Hematopoietic multipotent progenitor cell treated with erythropoietin and hydrocortisone succinate and interleukin-3 and kit ligand, for 6 days (in vitro differentiated cells): ENCODE measurements around the gene KCNJ4.
"Not testable (repeated sequence)": the region's sequence is repeated elsewhere in the genome, so short reads cannot be mapped to it uniquely, and the experiment has no call there.

Source experiments
- DNase-seq: peaks from one replicate; pipeline ENCODE4 v3.0.0-alpha.2; 2015

The KCNJ4 gene

DNA sequence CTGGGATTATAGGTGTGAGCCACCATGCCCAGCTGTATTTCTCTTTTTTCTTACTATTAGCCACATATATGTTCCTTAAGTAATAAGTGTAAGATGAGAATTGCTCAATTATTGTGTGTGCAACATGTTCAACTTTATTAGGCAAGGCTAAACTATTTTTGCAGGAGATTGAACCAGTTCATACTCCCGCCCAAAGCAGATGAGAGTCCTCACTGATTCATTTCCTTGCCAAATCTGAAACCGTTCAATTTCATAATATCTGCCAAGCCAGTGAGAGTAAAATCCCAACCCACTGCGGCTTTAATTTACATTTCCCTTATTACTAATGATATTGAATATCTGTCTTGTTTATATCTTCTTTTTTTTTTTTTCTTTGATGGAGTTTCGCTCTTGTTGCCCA, 48.4 kb downstream of the KCNJ4 start:
- no peak for DNase-seq

DNA sequence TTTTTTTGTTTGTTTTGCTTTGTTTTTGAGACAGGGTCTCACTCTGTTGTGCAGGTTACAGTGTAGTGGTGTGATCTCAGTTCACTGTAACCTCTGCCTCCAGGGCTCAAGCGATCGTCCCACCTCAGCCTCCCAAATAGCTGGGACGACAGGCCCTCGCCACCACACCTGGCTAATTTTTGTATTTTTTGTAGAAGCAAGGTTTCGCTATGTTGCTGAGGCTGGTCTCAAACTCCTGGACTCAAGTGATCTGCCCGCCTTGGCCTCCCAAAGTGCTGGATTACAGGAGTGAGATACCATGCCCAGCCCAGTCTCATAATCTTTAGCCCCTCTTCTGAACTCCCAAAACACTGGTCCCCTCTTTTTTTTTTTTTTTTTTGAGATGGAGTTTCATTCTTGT, 50.6 kb downstream of the KCNJ4 start:
- no peak for DNase-seq

DNA sequence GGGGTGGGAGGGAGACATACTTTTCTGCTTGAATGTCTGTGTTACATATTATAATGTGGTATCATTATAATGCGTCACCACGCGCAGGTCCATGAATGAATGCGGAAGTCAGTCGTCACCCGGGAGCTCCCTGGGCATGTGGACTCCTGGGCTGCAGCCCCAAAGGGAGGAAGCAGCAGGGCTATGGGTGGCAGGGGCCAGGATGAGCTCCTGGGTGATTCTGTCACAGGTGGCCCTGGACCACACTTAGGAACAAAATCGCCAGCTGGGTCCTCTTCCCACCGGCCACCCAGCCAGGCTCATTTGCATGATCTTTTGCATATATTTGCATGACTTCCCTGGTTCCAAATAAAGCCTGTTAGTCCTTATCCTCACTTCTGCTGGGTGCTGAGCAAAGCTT, 51.2 kb downstream of the KCNJ4 start:
- no peak for DNase-seq

DNA sequence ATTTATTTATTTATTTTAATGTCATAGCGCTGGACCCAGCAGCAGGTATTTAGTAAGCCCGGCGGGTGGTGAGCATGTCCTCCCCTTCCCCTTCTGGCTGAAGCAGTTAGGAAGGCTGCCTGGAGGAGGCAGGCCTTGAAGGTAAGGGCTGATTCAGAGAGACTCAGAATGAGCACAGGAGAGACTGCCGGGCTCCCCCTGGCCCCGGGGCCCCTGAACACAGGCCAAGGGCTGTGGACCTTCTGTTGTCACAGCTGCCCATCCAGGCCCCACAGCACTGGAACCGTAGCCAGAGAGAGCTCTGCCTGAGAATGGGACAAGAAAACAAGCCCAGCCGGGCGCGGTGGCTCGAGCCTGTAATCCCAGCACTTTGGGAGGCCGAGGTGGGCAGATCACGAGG, 52.8 kb downstream of the KCNJ4 start:
- no peak for DNase-seq

DNA sequence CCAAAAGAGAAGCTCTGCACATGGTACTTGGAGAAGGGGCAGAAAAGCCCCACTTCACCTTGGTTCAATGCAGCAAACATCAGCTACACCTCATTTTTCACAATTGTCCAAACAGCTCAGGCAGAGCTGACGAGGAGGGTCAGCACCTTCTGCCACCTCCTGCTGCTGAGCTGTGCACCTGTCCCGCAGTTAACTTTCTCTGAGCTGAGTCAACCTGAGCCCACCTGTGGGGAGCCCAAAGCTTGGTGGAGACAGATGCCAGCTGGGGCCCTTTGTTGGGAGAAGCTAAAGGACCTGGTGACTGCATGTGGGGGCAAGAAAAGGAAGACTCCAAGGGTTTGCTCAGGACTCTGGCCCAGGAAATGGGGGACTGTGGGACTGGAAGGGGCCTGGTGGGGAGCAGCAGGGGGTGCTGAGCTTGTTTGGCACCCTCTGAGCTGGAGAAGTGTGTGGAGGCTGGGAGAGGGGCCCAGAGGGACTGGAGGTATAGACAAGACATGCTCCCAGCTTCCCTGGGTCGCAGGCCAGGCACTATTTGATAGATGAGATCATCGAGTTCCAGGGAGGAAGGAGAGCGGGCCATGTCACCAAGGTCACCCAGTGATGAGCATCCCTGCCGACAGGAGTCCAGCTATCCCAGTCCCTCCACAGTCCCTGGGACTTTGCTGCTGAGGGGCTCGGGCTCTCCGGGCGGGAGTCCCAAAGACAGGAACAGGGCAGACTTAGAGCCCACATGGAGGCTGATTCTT, 53.5 kb downstream of the KCNJ4 start:
- DNase-seq, result no peak

DNA sequence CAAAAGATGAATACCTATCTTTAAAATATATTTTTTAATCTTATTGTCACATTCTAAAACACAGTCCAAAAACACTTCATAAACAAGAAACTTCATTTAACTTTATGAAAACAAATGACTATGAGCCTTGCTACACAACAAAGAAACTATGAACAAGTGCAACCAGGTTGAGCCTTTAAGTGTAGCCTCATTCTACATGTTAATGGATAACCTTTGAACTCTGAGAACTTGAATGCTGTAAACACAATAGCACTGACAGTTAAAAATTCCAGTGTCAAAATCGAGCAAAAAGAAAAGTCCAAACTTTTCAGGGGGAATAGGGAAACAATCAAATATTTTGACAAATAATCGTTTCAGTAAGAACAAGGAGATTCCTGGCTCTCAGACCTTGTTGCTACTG, 54.7 kb downstream of the KCNJ4 start:
- DNase-seq, result not testable (repeated sequence)

DNA sequence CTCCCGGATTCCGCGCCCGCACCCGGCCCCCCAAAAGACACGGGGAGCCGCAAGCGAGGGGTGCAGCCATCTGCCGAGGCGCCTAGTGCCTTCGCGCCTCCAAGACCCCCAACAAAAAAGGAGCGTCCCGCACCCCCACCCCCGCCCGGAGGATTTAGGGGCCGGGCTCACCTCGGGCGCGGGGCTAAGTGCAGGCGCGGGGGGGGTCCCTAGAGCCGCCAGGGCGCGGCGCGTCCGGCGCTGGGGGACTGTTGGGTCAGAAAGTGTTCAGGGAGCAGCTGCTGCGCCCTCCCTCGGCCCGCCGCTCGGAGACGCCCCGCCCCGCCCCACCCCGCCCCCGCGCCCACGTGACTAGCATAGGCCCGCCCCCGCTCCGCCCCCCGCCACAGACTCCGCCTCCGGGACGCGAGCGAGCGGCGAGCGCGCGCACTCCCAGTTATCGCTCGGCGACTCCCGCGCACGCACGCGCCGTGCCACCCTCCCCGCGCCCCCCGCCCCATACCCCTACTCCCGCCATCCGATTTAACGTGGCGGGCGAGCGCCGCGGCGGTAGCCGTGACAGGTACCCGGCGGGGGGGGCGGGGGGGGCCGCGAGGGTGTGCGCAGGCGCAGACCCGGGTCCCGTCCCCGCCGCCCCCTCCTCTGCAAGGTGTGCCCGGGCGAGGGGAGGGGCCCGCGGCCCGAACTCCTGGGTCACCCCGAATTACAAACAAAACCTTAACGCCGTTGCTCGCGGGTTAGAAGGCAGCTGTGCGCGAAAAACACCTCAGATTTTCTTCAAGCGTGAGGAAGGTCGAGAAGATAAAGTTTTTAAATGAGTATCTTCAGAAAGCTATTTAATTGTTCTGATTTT, 56.2 kb downstream of the KCNJ4 start:
- DNase-seq, result peak; percentile 82

DNA sequence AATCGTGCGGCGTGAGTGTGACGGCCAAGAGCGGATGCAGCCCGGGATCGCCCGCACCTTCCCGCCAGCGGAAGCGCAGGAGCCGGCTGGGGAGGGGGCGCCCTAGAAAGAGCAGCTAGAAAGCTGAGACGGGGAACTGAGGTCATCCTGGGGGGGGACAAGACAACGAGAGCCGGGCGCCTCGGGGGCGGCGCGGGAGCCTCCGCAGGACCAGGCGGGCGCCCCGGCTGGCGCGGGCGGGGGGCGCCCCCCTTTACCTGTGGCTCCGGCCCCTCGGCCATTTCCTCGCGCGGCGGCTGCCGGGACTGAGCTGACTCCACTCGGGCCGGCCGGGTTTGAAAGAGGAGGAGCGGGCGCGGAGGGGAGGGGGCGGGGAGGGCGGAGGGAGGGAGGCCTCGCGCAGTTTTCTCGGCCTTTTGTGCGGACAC, 56.8 kb downstream of the KCNJ4 start:
- peak; percentile 62 for DNase-seq

DNA sequence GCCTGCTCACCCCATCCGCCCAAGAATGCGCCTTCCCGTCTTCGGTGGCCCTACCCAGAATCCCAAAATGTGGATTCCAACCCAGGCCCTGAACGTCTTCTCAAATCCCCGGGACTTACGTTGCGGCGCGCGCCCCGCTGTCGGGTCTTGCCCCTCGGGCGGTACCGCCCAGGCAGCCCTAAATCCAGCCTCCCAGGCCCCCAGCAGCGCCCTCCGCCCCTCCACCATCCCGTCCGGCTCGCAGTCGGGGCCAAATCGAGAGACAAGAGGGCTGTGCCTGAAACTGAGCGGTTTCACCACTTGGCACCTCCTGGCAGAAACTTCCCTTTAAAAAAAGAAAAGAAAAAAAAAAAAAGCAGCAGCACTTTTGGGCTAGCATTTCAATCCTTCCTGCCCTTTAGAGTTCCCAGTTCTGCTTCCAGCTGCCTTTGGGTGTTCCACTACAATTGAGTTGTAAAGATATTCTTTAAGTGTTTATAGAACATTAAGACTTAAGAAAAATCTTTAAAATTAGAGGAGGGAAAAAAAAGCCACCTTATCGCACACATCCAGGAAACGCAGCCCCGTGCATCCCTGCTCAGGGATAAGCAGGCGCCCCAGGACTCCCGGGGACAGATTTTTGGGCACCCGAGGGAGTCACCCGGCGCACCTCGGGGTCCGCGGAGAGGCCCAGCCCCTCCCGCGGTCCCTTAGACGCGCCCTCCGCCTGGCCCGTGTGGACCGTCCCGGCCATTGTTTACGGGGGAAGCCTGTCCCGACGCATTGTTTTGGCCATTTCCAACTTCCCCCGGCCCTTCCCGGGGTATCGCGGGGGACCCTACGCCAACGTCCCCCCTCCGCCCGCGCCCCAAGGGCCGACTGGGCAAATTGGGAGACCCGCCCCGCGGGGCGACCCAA, 57.6 kb downstream of the KCNJ4 start:
- peak; percentile 70 for DNase-seq

DNA sequence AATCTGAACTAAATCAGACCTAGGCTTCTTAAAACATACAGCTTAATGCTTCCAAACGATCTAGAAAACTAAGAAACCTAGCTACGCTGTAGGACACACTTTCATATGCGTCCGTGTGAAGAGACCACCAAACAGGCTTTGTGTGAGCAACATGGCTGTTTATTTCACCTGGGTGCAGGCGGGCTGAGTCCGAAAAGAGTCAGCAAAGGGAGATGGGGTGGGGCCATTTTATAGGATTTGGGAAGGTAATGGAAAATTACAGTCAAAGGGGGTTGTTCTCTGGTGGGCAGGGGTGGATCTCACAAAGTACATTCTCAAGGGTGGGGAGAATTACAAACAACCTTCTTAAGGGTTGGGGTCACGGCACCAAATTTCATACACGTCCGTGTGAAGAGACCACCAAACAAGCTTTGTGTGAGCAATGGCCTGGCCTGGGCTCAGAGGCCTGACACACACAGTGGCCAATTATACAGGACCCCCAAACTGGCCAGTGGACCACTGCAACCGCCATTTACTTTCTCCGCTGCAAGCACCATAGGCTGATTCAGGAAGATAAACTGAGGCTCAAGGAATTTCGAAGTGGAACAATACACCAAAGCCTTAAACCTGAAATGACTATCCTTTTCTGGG, 58.4 kb downstream of the KCNJ4 start:
- not testable (repeated sequence) for DNase-seq

DNA sequence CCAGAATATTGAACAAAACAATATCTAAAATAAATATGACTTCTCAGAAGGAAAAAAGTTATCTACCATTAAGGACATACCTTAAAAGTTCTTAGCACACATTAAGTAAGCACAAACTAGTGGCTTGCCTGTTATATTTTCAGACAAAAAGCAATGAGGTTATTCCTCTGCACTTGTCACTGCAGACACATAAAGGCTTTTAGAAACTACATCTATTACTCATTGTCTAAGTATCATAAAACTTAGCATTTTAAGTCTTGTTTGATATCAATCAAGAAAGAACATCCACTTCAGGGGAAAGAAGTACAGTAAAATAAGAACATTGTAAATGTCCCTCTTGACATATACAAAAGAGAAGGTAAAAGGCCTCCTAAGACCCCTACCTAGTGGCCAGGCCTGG, 59.1 kb downstream of the KCNJ4 start:
- not testable (repeated sequence) for DNase-seq

DNA sequence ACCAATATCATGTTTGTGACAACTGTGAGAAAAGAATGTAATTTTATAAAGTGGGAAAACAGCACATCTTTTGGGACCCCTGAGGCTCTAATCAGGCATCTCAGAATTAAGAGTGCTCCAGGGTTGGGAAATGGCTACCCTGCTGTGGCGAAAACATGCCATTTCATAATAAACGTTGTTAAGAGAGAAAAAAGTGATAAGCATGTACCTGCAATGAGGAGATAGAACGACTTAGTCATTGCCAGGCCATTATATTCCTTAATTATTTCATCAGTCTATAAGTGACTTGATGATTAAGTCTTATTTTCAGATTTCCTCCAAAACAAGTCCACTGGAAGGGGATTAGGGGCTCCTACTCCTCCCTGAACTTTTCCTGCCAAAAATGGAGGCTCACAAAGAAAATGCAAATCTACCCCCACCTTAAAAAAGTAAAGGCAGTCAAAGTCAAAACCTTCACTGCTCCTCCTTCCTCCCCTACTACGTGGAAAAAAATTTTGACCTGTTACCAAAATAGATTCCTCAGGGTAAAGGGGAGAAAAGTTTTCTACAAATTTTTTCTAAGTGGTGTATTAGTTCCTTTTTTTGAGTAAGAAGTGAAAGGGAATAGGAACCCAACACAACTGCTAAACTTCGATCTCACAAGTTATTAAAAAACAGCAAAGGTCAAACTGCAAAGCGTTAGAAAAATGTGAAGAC, 59.9 kb downstream of the KCNJ4 start:
- DNase-seq, result peak; percentile 79

DNA sequence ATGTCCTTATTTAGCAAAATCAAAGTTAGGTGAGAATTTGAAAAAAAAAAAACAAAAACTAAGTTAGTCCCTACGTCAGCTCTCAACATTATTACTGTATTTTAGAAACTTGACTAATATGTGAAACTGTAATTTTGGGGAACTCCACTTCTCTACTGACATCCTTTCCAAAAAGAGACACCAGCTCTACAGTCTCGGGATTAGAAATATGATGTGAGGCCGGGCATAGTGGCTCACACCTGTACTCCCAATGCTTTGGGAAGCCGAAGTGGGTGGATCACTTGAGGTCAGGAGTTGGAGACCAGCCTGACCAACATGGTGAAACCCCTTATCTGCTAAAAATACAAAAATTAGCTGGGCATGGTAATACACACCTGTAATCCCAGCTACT, 65.6 kb downstream of the KCNJ4 start:
- not testable (repeated sequence) for DNase-seq

DNA sequence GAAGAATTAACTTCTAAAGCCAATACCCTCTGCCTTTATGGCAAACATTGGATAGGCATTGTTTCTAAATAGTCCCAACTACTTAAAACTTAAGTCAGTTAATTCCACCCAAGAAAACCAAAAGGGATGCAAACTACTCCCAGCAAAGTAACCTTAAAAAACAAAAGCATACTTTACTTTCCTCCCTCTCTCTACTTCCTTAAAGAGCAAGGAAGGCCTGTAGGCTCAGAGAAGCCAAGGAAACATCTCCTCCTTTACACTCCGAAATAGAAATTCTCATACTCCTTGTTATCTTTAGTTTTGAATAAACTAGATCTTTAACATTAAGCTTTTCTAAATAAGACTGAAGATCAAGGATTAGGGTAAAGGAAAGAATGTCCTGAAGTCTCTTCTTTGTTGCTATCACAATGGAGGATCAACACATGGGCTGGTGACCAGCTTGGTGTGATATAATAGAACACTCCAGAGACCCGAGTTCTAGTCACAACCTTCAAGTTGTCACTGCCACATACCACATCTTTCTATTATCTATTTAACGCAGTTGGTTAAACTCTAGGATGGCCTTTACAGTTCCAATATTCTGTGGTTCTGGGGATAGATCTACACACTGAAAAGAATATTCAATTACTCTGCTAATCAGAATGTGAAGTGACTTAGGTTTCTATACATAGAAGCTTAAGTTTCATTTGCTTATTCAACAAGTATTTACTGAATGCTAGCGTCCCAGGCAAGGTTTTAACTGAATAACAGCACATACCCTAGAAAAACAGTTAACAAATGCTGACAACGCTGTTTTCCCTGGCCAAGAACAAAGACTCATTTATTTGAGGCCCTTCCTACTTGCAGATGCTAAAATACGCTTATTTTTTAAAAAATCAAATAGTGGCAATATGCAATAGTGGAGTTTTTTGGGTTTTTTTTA, 66.2 kb downstream of the KCNJ4 start:
- DNase-seq, result not testable (repeated sequence)

DNA sequence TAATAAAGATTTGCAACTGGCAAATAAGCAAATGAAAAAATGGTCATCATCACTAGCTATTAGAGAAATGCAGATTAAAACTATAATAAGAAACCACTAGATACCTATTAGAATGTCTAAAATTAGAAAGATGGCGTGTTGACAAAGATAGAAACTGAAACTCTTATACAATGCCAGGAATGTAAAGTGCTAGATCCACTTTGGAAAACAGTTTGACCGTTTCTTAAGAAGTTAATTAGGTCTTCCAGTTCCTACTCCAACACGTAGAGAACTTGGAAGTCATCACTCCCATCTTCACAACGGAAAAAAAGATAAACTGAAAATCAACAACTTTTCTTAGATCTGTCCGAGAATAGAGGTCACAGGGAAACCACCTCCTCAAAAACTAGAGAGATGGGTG, 68.1 kb downstream of the KCNJ4 start:
- DNase-seq, result not testable (repeated sequence)

DNA sequence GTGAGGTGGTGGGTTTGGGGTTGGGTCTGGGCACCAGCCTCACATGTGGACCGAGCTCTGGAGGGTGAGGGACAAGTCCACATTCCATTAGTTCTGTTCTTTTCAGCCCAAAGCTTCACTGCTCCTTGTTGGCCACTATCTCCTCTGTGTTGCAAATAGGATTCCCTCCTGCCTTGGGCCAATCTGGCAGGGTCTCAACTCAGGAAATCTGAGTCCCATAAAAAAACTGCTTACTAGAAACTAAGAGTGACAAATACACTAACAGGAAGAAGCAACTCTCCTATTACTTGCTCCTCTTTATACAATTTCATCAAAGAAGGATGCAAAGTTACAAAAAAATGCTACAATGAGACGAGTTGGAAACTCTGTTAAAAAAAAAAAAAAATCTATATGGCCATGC, 71.6 kb downstream of the KCNJ4 start:
- DNase-seq, result no peak

DNA sequence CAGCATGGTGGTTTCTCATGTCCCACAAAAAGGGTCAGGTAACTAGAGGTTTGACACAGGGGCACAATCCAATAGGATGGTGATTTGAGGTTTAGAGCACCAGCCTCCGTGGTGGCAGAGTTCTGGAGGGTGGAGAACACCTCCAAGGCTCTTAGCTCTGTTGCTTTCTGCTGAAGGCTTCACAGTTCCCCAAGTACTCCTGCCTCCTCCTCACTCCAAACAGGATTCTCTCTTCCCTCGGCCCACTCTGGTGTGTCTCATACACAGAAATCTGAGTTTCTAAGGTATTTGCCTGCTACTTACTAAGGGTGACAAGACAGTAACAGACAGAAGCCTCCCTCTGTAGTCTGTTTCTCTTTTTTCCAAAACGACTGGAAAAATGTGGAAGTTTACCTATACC, 73.6 kb downstream of the KCNJ4 start:
- not testable (repeated sequence) for DNase-seq
